ENCODE results near the gene KCNJ2. TPM values are rescaled to one million over a fixed set of nuclear protein-coding genes. Genes with fewer than 3 reads are reported as not detected.

The KCNJ2 gene
- total RNA-seq, 4 donors from 2014 or later, result 0.93 to 4.3 (median 1.7) TPM

DNA sequence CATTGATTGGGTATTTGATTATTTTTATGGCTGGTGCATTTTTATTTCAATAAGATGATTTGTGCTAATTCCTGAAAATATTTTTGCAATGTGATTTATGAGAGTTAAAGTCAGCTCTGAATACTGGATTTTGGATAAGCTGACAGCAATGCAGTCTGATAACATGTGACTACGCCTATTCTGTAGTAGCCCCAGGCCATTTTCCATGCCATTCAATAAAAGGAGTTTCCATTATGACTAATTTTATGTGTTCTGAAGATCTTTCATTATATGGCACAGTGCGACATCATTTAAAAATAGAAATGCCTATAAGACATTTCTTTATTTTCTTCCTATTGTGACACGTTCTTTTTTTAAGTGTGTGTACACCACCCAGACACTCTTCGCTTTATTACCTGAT lies 46.3 kb downstream of the KCNJ2 start:
- no peaks in the 10 kb centered on the region for H3K27me3 ChIP-seq
- intact Hi-C loops (cut with DNase I), result no loop called here
- H3K36me3 ChIP-seq, result no peaks in the 10 kb centered on the region
- DNase-seq, result no peak
- no peak overlapping the region for H3K4me3 ChIP-seq (replicated peaks in 1 of 3)
- H3K27ac ChIP-seq, result no peak overlapping the region
- no peaks in the 10 kb centered on the region for H3K9me3 ChIP-seq
- TF ChIP-seq, protein P1, sequence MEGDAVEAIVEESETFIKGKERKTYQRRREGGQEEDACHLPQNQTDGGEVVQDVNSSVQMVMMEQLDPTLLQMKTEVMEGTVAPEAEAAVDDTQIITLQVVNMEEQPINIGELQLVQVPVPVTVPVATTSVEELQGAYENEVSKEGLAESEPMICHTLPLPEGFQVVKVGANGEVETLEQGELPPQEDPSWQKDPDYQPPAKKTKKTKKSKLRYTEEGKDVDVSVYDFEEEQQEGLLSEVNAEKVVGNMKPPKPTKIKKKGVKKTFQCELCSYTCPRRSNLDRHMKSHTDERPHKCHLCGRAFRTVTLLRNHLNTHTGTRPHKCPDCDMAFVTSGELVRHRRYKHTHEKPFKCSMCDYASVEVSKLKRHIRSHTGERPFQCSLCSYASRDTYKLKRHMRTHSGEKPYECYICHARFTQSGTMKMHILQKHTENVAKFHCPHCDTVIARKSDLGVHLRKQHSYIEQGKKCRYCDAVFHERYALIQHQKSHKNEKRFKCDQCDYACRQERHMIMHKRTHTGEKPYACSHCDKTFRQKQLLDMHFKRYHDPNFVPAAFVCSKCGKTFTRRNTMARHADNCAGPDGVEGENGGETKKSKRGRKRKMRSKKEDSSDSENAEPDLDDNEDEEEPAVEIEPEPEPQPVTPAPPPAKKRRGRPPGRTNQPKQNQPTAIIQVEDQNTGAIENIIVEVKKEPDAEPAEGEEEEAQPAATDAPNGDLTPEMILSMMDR (IDR thresholded peaks at IDR 0.05), result no peak
- no peak for TF ChIP-seq POLR2A (IDR thresholded peaks at IDR 0.05)
- WGBS, 2 donors, result 80 to 82% methylated on average over 4 of the region's 4 CpGs
- H3K4me1 ChIP-seq, result no peaks in the 10 kb centered on the region

DNA sequence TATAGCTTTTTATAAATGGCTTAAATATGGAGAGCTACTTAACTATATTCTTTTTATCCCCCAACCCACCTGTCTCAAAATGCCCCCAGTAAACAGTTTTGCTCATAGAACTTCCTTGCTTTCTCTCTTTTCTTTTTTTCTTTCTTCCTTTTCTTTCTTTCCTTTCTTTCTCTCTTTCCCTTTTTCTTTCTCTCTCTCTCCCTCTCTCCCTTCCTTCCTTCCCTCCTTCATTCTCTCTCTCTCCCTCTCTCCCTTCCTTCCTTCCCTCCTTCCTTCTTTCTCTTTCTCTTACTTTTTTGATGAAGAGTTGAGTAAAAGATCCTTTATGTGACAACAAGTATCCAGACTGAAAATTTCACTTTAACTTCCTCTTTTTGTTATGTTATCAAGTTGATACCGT lies 48.2 kb downstream of the KCNJ2 start:
- Histone ChIP-seq H3K36me3 (no peaks in the 10 kb centered on the region), H3K27ac (no peak overlapping the region), H3K4me3 (replicated peaks in 1 of 3) (no peak overlapping the region), H3K9me3 (no peaks in the 10 kb centered on the region), H3K27me3 (no peaks in the 10 kb centered on the region), H3K4me1 (no peaks in the 10 kb centered on the region)
- WGBS, 2 donors, result 75 to 88% methylated on average over 1 of the region's 1 CpG
- no peak for TF ChIP-seq POLR2A (IDR thresholded peaks at IDR 0.05)
- TF ChIP-seq, protein P1 (IDR thresholded peaks at IDR 0.05), result no peak
- no peak for DNase-seq
- intact Hi-C loops (cut with DNase I), result no loop called here

DNA sequence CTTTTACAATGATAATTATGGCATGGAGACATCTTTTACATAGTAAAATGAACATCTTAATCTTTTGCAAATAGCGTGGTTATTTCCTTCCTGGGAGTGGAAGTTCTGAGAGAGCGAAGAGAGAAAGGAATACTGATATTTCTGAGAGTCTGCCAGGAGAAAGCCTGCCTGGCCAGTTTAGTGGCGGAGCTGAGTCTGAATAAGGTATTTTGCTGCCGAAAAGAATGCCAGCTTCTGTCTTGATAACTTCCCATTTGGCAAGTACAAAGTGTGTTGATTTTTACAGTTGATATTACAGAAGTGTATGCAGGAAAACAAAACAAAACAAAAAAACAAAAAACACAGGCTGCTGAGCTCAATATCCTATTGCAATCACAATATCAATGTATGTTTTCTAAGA lies 55.9 kb downstream of the KCNJ2 start:
- peaks cover 0 to 6% of the 10 kb centered on the region in 2 donors for H3K4me1 ChIP-seq
- intact Hi-C loops (cut with DNase I), result no loop called here
- no peaks in the 10 kb centered on the region for H3K27me3 ChIP-seq
- no peak for TF ChIP-seq POLR2A (IDR thresholded peaks at IDR 0.05)
- TF ChIP-seq, protein P1 (IDR thresholded peaks at IDR 0.05), result no peak
- H3K9me3 ChIP-seq, result no peaks in the 10 kb centered on the region
- 24 to 37% methylated on average over 4 of the region's 4 CpGs for WGBS, 2 donors
- H3K27ac ChIP-seq, result no peak overlapping the region
- H3K36me3 ChIP-seq, result no peaks in the 10 kb centered on the region
- no peak overlapping the region for H3K4me3 ChIP-seq (replicated peaks in 1 of 3)
- peak; percentile 29 to 47 for DNase-seq

Other genes with a start within 250 kb of the KCNJ2 start
- 100 to 1,000 TPM; 296 to 403 (median 324) TPM for gene KCNJ16, start 94.3 kb upstream of the KCNJ2 start, total RNA-seq

All from thyroid gland (tissue), 4 donors.